GM19468 (cell line): ENCODE results near the gene SLC35F3.

ENCODE experiments used
- ATAC-seq: cut with Tn5 transposase; IDR thresholded peaks from one replicate; pipeline ENCODE4 v1.9.1; 2021; ENCODE audit warnings: mild to moderate bottlenecking, moderate library complexity, moderate number of reproducible peaks; ENCODE audit not compliant: unreplicated experiment; ENCODE audit errors: extremely low read depth

The SLC35F3 gene

DNA sequence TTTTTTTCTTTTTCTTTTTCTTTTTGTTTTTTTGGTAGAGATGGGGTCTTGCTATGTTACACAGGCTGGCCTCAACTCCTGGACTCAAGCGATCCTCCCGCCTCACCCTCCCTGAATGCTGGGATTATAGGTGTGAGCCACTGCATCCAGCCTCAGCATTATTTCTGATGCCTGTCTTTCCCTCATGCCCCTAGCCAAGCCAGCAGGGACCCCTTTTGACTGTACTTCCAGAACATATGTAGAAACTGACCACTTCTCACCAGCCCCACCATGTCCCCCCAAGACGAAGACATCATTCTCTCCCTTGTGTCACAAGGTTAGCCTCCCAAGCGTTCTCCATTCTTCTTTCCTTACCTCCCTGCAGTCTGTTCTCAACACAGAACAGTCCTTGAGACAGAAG lies 360.8 kb downstream of the SLC35F3 start:
- ATAC-seq = no peak

DNA sequence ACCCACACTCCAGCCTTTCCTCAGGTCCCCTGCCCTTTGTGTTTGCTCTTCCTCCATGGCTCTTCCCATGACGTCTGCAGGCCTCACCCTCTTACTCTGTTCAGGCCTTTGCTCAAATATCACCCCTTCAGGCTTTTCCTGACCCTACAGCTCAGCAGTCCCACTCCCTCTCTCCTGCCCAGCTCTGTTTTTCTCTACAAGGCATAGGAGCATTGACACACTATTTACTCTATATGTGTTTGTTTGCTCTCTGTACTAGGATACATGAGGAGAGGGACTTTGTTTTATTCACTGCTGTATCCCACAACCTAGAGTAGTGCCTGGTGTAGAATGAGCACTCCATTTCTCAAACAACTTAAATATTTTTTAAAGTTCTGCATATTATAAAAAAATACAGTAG lies 361.4 kb downstream of the SLC35F3 start:
- ATAC-seq = no peak

DNA sequence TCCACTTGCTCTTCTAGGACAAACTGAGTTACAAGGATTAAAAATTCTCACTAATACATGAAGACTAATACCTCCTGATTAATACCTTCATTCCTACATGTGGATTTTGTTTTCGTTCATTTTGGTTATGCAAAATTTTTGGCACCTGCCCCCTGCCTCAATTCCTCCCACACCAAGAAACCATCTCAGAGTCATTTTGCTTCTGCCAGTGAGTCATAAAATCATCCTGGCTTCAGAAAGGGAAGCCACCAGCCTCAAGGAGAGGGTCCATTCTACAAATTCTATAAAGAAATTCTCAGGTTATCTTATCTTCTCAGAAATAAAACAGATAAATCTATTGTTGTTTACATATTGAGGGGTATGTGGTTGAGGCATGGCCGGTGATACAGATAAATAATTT lies 365.6 kb downstream of the SLC35F3 start:
- ATAC-seq = no peak

DNA sequence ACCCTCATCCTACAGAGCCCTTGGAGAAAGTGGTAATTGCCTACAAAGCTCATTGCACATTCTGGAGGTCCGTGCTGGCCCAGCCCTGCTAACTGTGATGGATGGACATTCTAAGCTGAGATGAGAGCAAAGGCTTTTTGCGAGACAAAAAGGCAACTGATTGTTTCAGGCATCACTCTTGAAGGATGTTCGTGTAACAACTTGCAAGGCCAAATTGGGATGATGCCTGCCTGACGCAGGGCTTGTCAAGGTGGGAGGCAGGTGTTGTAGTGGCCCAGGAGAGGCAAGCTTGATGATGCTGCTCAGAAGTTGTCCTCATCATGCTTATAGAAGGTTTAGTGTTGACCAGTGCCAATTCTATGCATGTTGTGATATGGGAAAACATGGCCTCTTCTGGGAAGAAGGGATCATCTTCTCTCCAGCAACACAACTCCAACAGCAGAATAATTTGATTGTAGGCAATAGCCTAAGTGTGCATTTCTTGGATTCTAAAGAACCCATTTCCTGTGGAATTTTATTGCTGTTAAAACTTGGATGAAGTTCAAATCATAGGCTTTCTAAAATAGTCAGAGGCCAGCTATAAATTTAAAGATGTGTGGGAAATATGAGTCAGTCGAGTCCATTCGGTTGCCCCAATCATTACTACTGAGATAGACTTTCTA lies 366.2 kb downstream of the SLC35F3 start:
- ATAC-seq = no peak

DNA sequence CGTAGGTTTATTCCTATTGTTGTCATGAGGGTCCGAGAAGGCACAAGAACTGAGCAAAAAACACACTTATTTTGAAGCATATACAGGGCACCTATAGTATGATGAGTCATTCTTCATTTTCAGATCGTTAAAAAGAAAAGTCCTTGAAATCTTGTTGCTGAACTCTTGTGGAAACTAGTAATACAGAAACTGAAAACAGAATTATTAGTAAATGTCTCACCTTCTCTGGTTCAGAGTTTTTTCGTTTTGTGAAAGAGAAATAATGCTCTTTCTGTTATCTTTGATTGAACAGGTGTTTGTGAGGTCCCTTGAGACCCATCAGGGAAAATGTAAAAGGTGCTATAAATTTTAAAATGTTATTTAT lies 366.7 kb downstream of the SLC35F3 start:
- ATAC-seq = peak; percentile 95

DNA sequence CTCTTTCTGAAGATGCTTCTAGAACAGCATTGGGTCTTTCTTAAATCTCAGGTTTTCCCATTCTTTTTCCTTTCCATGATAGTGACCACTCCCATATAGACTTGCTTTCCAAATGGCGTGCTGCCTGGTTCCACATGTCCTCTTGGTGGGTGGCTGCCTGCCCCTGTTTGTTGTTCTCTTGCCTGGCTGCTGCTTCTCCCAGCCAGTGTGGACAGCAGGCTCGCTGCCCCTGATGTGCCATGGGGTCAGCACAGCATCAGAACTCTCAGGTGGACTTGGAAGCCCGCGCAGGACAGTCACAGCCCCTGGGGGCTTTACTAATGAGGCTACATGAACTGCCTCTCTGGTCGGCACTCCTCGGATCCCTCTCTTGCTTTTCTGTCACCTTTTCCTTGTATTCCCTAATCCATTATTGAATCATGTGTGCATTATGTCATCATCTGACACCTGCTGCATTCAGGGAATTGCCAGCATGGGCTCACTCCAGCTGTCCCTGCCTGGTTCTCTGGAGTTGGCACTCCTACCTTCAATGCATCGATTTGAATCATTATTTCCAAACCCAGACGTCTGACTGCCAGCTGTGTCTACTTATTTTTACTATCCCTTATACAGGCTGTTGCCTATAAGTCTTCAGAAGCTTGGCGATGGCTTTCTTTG lies 368.3 kb downstream of the SLC35F3 start:
- no peak for ATAC-seq

DNA sequence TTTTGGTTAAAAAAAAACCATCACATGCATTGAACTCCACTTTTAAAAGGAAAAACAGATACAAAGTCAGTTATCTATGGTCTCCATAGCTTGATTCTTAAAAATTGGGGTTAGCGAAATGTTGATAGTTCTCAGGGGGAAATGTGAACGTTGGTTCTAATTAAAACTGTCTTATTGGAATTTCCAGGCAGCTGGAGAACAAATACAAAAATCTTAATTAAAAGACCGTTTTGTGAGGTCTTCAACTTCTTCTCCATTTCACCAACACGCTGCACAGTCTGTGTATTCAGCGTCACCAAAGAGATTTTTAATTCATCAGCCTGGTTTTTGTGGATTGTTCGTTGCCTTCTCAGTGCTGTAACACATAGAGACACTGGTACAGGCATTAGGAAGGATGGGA lies 369.5 kb downstream of the SLC35F3 start:
- no peak for ATAC-seq

DNA sequence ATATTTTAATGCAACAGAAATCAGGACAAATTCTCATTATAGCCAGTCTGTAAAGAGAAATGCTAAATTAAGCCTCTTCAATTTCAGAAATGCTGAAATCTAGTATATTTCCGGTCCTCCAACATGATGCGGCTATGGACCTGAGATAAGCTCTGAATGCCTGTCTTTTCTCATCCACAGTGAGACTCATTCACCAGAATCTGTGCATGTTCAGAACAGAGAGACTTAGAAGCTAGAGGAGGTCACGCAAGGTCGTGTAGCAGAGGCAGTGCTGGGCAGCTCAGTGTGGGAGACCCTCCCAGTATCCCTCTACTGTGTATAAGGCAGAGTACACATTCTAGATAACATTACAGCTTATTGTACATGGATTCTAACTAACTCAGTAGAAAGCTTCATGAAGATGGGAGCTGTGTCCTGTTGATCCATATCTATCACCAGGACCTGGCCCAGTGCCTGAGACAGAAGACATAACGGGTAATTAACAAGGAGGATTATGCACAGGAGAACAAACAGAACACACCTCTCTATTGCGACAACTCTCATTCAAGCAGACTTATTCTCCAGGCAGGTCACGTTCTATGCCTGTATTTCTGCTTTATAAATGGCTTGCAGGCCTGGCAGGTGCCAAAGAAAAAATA lies 371.8 kb downstream of the SLC35F3 start:
- ATAC-seq = no peak

DNA sequence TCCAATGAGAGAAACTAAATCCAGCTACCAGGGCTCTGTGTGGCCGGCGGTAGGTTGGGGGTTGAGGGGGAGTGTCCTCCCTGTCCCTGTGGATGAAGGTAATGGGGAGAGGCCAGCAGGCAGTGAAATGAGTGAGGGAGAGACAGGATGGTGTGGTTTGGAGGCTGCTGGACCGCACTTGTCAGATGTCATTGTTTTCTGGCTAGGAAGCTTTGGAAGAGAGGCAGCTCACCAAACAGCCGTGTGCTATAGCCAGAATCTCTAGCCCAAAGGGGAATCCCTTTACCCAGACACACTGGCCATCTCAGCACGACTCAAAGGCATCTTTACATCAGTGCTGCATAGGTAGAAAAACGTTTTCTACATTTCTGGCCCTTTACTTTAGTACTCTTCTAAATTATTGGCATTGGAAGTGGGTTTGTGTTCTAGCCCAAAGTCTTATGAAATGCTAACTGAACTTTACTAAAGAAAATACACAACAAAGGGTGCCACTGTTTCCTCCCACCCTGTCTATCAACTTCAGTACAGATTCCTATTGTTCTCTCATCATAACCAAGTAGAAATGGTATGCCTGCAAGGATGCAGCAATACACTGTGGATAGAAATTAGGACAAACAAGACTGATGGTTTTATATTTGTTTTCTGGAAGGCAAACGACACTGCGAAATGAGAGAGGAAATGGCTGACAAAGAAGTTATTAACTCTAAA lies 372.8 kb downstream of the SLC35F3 start:
- no peak for ATAC-seq

DNA sequence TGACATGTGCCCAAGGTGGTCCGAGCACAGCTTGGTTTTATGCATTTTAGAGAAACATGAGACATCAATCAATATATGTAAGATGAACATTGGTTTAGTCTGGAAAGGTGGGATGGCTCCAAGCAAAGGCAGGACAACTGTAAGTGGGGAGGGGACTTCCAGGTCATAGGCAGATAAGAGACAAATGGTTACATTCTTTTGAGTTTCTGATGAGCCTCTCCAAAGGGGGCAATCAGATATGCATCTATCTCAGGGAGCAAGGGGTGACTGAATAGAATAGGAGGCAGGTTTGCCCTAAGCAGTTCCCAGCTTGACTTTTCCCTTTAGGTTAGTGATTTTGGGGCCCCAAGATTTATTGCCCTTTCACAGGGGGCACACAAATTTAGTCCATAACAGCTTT lies 374.5 kb downstream of the SLC35F3 start:
- no peak for ATAC-seq

DNA sequence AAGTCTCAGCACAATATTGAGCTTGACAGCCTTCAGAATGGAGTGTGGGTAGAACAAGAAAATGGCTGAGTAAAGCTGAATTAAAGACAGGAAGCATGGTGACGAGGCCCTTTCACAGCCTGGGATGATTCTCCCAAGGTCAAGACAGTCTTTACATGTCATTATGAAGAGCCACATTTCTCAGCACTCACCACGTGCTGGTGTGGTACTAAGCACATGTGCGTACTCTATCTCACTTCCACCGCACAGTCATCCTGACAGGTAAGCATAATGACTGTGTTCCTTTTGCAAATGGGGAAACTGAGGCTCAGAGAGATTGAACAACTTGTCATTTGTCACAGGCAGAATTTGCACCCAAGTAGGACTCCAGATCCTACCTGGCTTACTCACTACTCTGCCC lies 376.0 kb downstream of the SLC35F3 start:
- no peak for ATAC-seq

DNA sequence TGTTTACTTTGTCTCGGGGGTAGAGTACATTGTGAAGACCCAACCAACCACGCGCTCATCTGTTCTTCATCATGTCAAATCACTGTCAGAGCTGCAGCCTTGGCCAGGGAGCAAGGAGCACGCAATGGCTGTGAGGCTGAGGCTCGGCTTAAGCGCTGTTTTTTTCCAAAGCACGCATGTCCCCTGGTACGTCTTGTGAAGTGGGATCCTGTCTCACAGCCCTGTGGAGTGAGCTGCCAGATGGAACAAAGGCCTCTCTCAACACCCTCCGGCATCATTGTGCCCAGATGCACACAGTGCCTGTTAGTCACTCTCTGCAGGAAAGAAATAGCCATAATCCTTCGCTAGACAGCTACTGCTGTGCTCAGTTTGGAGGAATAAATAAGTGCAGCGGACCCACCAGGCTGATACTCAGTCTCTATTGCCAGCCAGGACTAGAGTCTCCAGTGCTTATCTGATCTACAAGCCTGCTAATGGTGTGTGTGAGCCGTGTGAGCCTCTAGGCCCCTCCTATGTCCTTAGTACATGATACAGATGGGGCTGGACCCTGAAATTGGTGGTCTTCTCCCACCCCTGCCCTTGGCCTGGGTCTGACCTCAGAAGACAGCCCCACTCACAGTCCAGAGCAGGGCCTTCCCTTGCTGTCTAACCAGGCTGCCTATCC lies 377.5 kb downstream of the SLC35F3 start:
- ATAC-seq = no peak

DNA sequence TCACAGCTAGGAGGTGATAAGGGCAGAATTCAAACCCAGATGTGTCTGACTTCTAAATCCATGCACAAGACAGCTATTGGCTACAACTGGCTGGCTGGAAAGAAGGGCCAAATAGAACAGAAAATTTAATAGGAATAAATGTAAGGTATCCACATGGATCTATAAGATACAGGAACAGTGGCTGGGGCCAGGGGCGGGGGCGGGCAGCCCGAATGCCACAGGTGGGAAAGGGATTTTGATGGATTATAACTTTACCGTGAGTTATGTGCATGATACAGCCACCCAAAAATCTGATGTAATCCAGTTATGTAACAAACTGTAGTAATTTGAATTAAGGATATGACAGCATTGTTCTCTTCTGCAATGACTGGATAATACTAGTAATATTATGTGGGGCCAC lies 381.7 kb downstream of the SLC35F3 start:
- ATAC-seq = no peak

DNA sequence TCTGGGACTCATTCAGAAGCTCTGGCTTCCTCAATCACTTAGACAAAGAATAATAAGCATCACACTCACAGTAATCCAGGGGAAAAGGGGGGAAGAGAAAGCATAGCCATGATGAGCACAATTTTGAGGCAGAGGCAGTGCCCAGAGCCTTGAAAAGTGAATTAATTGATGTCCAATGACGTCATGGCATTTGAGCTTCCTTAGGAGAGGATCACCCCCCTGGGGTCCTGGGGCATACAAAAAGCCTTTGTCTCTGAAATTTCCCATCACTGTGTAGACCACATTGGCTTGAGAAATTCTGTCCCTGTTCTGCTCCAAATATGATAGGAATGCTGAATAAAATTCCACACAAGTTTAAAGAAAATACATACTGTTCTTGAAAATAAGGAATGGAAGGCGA lies 384.5 kb downstream of the SLC35F3 start:
- ATAC-seq = no peak

DNA sequence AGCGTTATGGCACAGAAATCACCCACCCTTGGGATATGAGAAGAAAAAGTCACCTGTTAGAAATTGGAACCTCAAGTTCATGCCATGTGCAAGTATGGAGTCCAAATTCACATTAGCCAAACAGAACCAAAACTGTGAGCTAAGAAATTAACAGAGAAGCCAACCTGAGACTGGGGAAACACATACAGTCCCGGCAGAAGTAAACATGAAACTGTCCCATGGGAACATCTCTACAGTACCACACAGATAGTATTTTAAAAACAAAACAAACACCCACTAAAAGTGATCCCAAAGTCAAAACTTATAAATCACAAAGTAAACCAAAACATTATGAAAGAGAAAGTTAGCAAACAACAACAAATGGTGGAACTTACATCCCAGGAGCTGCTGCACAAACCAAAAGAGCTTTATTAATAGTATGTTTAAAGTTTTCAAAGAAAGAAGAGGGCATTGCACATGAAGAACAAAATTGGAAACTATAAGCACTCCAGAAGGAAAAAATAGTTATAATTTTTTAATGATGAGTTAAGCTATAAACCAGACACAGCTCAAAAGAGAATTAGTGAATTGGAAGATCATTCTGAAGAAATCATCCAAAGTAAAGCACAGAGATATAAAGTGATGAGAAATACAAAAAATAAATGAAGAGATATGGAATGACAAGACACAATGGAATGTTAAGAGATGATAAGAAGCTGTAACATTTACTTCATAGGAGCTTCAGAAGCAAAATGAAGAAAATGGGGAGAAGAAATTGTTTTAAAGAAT lies 385.2 kb downstream of the SLC35F3 start:
- no peak for ATAC-seq

DNA sequence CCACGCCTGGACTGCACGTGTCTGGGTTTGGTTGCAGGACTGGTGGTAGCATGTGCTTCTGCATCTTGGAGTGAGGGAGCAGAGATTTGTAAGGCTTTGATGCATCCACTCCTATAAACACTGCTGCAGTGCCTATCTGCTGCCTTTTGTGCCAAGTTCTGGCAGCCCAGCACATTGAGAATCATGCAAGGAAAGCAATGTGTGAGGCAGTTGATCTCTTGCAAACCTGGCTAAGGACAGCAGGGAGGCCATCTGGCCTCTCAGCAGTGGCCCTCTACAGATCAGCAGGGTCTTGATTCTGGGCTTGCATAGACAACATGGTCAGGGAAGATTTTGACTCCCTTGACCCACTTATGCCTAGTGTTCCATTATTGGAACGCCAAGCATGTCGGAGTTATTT lies 387.5 kb downstream of the SLC35F3 start:
- ATAC-seq = no peak

DNA sequence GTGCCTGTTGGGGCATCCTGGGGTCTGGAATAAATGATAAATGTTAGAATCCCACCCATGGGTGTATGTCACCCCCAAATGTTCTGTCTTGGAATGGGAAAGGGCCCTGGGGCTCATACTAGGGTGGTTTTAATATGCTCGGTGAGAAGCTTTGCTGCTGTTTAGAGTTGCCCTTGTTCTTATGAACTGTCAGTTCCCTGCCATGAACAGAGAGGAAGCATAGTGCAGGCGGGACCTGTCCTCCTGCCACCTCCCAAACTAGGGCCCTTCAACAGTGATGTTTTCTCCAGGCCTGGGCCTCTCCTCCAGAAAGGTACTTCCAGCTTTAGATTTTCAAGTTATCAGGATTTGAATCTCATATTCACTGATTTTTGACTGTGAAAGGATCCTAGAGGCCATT lies 388.1 kb downstream of the SLC35F3 start:
- ATAC-seq = no peak

DNA sequence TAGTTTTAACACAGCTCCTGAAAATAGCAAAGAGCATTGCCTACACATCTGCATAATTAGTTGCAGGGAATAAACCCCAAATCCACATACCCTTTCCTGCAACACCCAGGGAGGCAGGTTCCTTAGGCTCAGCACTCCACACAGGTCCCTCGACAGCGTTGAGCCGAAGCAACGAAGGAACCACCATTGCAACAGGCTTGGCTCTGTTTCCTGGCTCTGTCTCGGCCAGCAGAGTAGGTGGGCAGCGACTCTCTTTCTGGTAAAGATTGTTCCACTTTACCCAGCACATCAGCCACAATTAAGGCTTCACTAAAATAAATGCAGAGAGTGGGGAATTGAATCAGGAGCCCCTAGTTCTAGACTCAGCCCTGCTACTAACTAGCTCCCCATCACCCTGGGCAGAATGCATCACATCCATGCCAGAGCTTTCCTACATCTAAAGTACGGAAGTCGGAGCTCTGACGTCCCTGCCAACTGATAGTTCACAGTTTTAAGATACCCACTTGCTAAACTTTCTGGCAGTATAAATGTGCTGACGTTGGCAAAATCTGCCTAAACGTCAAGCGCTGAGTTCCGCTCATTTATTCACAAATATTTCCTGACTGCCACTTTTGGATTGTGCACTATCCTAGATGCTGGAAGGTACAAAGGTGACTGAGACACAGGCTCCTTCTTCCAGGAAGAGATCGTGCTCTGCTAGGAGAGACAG lies 389.8 kb downstream of the SLC35F3 start:
- no peak for ATAC-seq

DNA sequence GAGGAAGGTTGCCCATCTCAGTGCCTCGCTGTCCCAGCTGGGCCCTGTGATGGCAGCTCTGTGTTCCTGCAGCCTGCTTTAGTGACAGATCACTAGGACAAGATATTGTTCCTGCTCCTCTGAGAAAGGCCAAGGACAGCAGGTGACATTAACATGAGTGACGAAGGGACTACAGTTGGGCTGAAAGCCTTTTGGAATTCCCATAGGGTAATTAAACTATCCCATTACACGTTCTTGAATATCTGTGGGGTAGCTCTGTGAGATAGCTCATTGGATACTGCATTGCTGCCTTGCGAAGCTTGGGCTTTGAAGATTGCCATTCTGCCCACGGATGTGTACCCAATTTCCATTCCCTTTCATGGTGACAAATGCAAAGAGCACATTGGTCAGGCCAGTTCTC lies 390.6 kb downstream of the SLC35F3 start:
- no peak for ATAC-seq
